Measurements from ENCODE around the gene LMNB1. TPM values are rescaled to one million over a fixed set of nuclear protein-coding genes. Genes with fewer than 3 reads are reported as not detected.

The LMNB1 gene
- total RNA-seq, 1 donor = 52.7 TPM

GRCh38 chr5:126866851-126867636 is 90.1 kb downstream of the LMNB1 start:
- no peak for DNase-seq (ENCODE audit: low read depth)
- H3K4me3 ChIP-seq (ENCODE audit: low read depth, low read length) = no peak overlapping the region
- no peak for TF ChIP-seq CTCF (IDR thresholded peaks at IDR 0.05; ENCODE audit: insufficient read depth, low read length)

DNA sequence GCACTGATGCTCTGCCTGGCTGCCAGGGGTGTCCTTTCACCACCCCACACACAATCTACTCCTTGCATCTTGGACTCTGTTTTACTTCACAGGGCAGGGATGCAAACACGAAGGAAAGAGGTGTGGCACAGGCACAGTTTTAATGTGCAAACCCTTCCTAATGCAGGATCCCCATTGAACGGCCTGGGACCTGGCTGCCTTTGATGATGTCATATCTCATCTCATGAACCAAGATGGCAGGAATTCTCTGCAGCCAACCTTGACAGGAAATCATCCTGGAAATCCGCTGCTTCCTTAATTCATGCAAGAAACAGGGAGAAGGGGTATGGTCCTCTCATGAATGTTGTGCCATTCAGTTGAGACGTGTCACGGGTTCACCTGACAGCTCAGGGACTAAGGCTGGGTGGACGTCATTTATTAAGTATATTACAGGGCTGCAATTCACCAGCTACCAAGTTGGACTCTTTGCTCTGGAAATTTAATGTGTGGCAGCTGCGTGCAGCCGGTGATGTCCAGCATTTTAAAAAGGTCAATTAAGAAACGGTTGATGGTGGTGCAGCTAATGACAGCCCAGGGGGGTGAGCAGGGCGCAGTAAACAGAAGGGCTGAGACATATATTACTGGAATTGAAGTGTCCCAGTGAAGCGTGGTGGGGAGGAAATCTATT is 91.5 kb downstream of the LMNB1 start:
- H3K4me3 ChIP-seq (ENCODE audit: low read depth, low read length) = no peak overlapping the region
- DNase-seq (ENCODE audit: low read depth) = no peak
- TF ChIP-seq CTCF (IDR thresholded peaks at IDR 0.05; ENCODE audit: insufficient read depth, low read length) = no peak

DNA sequence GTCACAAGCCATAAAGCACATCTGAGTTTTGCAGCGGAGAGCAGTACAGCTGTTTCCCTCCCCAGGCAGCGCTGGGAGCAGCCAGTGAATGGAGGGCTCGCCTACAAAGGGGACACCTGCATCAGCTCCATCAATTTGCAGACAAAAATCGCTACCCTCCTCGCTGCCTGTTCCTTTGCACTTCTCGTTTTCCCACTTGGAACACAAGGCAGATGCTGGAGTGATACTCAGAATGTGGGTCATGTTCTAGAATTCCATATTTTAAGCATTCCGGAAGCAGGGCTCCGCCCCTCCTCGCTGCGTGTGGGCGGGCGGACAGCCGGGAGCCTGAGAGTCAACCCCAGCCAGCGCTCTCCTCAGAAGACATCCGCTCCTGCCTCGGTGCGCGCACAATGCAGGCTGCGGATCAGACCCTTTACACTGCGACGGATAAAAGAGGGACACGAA is 92.1 kb downstream of the LMNB1 start:
- TF ChIP-seq CTCF (IDR thresholded peaks at IDR 0.05; ENCODE audit: insufficient read depth, low read length) = no peak
- no peak for DNase-seq (ENCODE audit: low read depth)
- no peak overlapping the region for H3K4me3 ChIP-seq (ENCODE audit: low read depth, low read length)

- TF ChIP-seq CTCF (IDR thresholded peaks at IDR 0.05; ENCODE audit: insufficient read depth, low read length) = no peak
- DNase-seq (ENCODE audit: low read depth) = no peak
- no peak overlapping the region for H3K4me3 ChIP-seq (ENCODE audit: low read depth, low read length)
These were observed 94.5 kb downstream of the LMNB1 start for GRCh38 chr5:126871441-126871840.

DNA sequence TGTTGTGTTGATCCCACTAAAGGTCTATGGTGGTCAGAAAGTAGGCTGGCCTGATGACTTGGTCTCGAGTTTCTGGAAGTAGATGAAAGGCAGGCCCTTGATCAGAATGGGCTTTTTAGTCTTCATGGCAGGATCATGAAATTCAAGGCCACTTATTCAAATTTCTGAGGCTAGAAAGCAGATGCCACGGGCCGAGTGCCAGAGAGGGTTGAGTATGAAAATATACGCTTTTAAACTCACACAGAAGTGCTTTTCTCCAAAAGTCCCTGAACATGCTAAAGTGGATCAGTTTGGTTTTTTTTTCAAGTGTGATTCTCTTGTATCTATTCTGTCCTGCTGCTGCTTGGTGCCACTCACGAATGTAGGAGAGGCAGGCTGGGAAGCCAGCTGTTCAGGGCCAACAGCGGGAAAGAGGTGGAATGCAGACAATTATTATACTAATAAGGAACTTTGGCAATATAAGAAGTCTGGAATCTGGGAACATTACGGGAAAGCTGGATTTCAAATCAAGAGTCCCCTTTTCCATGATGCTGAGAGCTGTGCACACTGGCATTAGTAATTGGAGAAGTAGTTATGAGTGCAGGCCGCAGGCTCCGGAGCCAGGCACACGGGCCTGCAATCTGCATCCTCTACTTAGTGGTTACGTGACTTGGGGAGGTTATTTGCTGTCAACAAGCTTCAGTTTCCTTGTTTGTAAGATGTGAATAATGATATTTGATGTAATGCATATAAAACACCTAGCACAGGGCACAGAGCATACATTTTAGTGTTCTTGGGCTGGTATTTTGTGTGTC is 95.8 kb downstream of the LMNB1 start:
- TF ChIP-seq CTCF (IDR thresholded peaks at IDR 0.05; ENCODE audit: insufficient read depth, low read length) = no peak
- H3K4me3 ChIP-seq (ENCODE audit: low read depth, low read length) = no peak overlapping the region
- peak; percentile 41 for DNase-seq (ENCODE audit: low read depth)

DNA sequence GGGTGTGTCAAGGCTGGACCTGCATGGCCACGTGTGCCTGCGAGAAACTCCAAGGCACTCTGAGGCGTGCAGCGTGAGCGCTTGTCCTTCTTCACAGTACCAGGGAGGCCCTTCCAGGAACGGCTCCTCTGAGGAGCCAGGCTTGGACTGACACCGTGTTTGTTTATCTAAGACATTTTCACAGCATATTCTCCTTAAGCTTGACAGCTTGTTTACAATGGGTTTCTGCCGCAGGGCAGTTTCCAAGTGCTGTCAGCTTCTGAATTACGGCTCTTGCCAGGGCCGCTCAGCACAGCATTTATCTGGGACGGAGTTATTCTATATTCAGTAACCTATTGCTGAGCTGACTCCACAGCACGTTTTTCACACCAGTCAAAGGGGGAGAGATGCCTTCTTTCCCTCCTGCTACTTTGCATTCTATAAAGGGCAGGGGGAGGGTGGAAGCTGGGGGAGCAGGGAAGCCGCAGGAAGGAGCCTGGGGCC is 98.4 kb downstream of the LMNB1 start:
- H3K4me3 ChIP-seq (ENCODE audit: low read depth, low read length) = no peak overlapping the region
- no peak for TF ChIP-seq CTCF (IDR thresholded peaks at IDR 0.05; ENCODE audit: insufficient read depth, low read length)
- no peak for DNase-seq (ENCODE audit: low read depth)
